Pancreas (tissue), 10 donors: ENCODE results near the gene CTIF. TPM values are rescaled to one million over a fixed set of nuclear protein-coding genes. Genes with fewer than 3 reads are reported as not detected.
A peak's percentile ranks its signal among the peaks of the same experiment; 100 is the strongest.

Experiments used
- ATAC-seq, 4 donors: fragments of 200-7000 bp; cut with Tn5 transposase; one replicate each; pipeline versions ENCODE4 v1.8.0 to v1.9.1; 2020; ENCODE audit warnings: mild to moderate bottlenecking in 4 of 4, moderate library complexity in 4 of 4
- DNase-seq, 6 donors: peaks; one replicate each; pipeline ENCODE4 v3.0.0-alpha.2; 2020
- FAIRE-seq: peaks from 2 replicates; lab custom pipeline; 2012; peaks lifted over from hg19 to GRCh38; lab: Jason Lieb, UNC
- H3K27ac ChIP-seq, 4 donors: fragments of 200-600 bp; sonication (generic); 1 replicate in 3 of 4; 2 replicates in 1 of 4; pipeline versions ENCODE4 v1.5.0 to v1.8.0; 2020
- H3K27me3 ChIP-seq, 4 donors: fragments of 200-600 bp; one replicate each; pipeline ENCODE4 v1.8.0; 2021
- H3K36me3 ChIP-seq, 3 donors: fragments of 200-600 bp; sonication (generic) in 1 of 3; one replicate each; pipeline versions ENCODE4 v1.5.0 to v1.8.0; 2020 to 2021
- H3K4me1 ChIP-seq, 3 donors: fragments of 200-600 bp; one replicate each; pipeline ENCODE4 v1.8.0; 2021
- H3K4me3 ChIP-seq, 4 donors: fragments of 200-600 bp; sonication (generic) in 2 of 4; one replicate each; pipeline versions ENCODE4 v1.5.0 to v1.8.0; 2020 to 2021
- H3K9me3 ChIP-seq, 4 donors: fragments of 200-600 bp; one replicate each; pipeline ENCODE4 v1.8.0; 2021
- CTCF ChIP-seq, 4 donors: fragments of 200-600 bp; sonication (generic) in 3 of 4; IDR thresholded peaks; one replicate each; pipeline versions ENCODE4 v1.5.0 to v1.8.0; 2021; ENCODE audit warnings: antibody characterized with exemption in 4 of 4
- WGBS, 2 donors: extraction: QIAGEN DNeasy Blood & Tissue Kit; methylation state at CpG; one replicate each; pipeline ENCODE4 v1.1.7; 2013; 5-methylcytosine and 5-hydroxymethylcytosine counted together
- intact Hi-C, 3 donors: fragments of 100-400 bp; cut with DNase I; formaldehyde crosslinking; loops; one replicate each; pipeline versions ENCODE4 v1.11.1 to v1.14.2; 2022
- polyA plus RNA-seq, 2 donors: library from polyadenylated mRNA; stranded (reverse); fragments of 200-250 nt; gene quantifications; one replicate each; pipeline ENCODE4 v1.2.3, GENCODE V29; 2013
- total RNA-seq, 6 donors: library from RNA; stranded (reverse); fragmentation: NEBNext Ultra II Directional in 4 of 6; extraction: Animal tissue kit (Norgen Biotek cat#: 25700) in 4 of 6; gene quantifications; one replicate each; pipeline versions ENCODE4 v1.2.1 to v1.2.4, GENCODE V29; 2021 to 2023
- donor health status: healthy with polysubstance abuse.
- donor health status: DM: no; HTN: no; CAD: no; lungs with moderate emphysema.
- donor health status: DM: no; HTN: no; CAD: no.
- donor health status: control.
- donor health status: control.
- donor health status: Bipolar disorder and iron deficiency.
- donor health status: DM: yes; HTN: yes; CAD: no.
- donor health status: DM: no; HTN: no; CAD: no.
- donor health status: DM: no; HTN: no; CAD: no.
- donor health status: DM: yes; HTN: yes; CAD: no.

CTIF gene
- total and polyA plus RNA-seq, 8 donors: 15.1 to 27.4 (median 16.7) TPM

DNA sequence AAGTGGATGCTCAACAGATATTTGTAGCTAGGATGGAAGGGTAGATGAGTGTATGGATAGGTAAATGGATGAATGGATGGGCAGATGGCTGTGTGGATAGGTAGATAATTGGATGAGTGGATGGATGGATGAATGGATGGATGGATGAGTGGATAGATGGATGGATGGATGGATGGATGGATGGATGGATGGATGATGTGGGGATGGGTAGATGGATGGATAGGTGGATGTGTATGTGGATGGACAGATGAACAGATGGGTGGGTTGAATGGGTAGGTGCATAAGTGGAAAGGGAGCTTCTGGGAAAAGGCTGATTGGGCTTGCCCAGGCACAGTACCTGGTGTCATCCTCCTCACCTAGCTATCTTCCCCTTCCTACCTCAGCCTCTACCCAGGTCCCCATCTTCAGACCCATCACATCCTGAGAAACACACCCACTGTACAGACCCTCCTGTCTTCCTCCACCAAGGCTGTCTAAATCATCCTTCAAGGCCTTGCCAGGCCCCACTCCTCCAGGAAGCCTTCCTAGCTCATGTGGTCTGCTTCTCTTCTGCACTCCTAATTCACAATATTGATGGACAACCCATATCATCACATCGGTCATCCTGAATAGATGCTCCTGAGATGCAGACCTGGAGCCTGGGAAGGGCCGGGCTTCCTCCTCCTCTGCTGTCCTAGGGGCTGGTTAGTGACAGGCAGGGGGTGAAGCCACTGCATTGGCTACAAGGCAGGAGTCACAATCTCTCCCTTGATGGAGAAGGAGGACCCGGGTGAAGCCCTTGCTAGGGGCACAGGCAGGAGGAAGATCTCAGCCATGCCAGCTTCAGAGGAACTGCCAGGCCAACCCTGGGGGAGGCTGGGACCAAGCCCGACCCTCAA, 362.6 kb downstream of the CTIF start:
- no peaks in the 10 kb centered on the region for H3K9me3 ChIP-seq
- peak overlapping the region in 2 of 4 donors; percentile 67 to 76 for H3K27ac ChIP-seq
- no peaks in the 10 kb centered on the region for H3K27me3 ChIP-seq
- no peak overlapping the region for H3K4me3 ChIP-seq
- no peak for ATAC-seq
- WGBS, 2 donors: 50 to 51% methylated on average over 4 of the region's 4 CpGs
- TF ChIP-seq CTCF (IDR thresholded peaks at IDR 0.05): no peak
- no peak for DNase-seq
- H3K4me1 ChIP-seq: peaks cover 0 to 15% (median 6%) of the 10 kb centered on the region in 3 donors
- intact Hi-C loops: no loop called here
- FAIRE-seq: no peak
- H3K36me3 ChIP-seq: no peaks in the 10 kb centered on the region

DNA sequence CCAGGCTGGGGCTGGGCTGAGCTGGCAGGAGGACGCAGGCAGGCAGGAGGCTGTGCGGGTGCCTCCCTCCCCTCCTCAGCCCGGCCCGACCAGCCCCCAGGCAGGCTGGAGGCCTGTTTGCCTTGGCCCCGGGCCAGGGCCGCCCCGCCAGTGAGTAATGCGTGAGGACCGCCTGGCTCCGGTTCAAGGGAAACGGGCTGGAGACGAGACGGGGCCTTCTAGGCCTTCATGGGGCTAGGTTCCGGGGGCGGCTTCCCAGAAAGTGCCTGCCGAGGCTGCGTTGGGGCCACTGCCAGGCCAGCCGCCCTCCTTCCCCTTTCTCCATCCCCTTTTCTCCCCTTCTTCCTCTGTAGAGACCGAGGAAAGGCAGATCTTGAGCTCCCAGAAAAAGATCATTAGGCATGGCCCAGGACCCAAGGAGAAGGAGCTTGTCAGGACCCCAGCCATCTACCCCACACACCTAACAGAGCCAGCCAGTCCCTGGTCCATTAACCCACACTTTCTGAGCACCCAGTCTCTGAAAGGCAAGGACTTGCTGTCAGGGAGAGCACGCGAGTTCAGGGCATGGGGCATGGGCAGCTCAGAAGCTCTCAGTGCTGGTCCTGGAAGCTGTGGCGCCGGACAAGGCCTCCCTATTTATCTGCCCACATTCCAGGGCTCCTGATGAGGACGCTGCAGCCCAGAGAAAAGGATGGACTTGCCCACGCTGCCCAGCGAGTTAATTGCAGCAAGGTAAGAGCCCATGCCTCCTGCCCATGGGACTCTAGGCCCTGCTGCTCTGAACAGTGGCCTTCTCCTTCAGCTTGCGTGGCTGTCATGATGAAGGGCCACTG, 363.4 kb downstream of the CTIF start:
- H3K36me3 ChIP-seq: no peaks in the 10 kb centered on the region
- intact Hi-C loops: no loop called here
- peaks cover 0 to 15% (median 6%) of the 10 kb centered on the region in 3 donors for H3K4me1 ChIP-seq
- peak overlapping the region; percentile 17 to 76 (median 66) for H3K27ac ChIP-seq
- H3K27me3 ChIP-seq: no peaks in the 10 kb centered on the region
- H3K4me3 ChIP-seq: no peak overlapping the region
- H3K9me3 ChIP-seq: no peaks in the 10 kb centered on the region
- peak; percentile 90 to 95 (median 92) for ATAC-seq
- peak; percentile 75 to 95 (median 90) for DNase-seq
- no peak for FAIRE-seq
- WGBS, 2 donors: 43 to 46% methylated on average over 24 to 27 of the region's 27 CpGs
- no peak for TF ChIP-seq CTCF (IDR thresholded peaks at IDR 0.05)

GRCh38 chr18:48902856-48903601, 364.2 kb downstream of the CTIF start:
- Histone ChIP-seq H3K27me3 (no peaks in the 10 kb centered on the region), H3K9me3 (no peaks in the 10 kb centered on the region), H3K27ac (peak overlapping the region; percentile 17 to 76 (median 66)), H3K4me3 (no peak overlapping the region), H3K4me1 (peaks cover 0 to 15% (median 6%) of the 10 kb centered on the region in 3 donors), H3K36me3 (no peaks in the 10 kb centered on the region)
- intact Hi-C loops: no loop called here
- peak in 3 of 4 donors; percentile 40 to 63 (median 49) for ATAC-seq
- no peak for FAIRE-seq
- peak in 2 of 6 donors; percentile 34 to 54 for DNase-seq
- no peak for TF ChIP-seq CTCF (IDR thresholded peaks at IDR 0.05)
- 90 to 99% methylated on average over 8 of the region's 8 CpGs for WGBS, 2 donors

DNA sequence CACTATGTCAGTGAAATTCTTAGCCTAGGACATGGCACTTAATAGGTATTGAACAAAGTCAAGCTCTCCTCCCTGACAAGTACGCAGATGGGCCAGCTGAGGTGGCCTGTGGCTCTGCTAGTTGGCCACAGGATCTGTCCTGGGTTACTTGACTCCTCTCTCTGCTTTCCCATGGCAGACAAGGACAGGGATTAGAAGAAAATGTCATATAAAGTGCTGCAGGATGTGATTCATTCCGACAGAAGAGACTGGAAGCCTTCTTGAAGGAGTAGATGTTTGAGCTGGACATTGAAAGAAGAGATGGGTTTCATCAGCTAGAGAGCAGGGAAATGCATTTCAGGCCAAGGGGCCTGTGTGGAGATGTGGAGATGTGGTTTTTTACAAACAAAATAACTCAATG, 365.3 kb downstream of the CTIF start:
- intact Hi-C loops: no loop called here
- Histone ChIP-seq H3K4me1 (peaks cover 0 to 15% (median 6%) of the 10 kb centered on the region in 3 donors), H3K36me3 (no peaks in the 10 kb centered on the region), H3K4me3 (no peak overlapping the region), H3K27ac (no peak overlapping the region), H3K27me3 (no peaks in the 10 kb centered on the region), H3K9me3 (no peaks in the 10 kb centered on the region)
- WGBS, 2 donors: 95 to 96% methylated on average over 2 of the region's 2 CpGs
- ATAC-seq (no peak), FAIRE-seq (no peak), DNase-seq (peak in 1 of 6 donors; percentile 33)
- no peak for TF ChIP-seq CTCF (IDR thresholded peaks at IDR 0.05)
